CD4-positive, alpha-beta T cell treated with Interleukin-21 for 1 hour (primary cell): ENCODE data around the gene PLPP2.

Source experiments
- DNase-seq: peaks from one replicate; pipeline ENCODE4 v3.0.0-alpha.2; 2020

Gene PLPP2

GRCh38 chr19:313988-314815 lies 23.0 kb upstream of the PLPP2 start:
- no peak for DNase-seq

DNA sequence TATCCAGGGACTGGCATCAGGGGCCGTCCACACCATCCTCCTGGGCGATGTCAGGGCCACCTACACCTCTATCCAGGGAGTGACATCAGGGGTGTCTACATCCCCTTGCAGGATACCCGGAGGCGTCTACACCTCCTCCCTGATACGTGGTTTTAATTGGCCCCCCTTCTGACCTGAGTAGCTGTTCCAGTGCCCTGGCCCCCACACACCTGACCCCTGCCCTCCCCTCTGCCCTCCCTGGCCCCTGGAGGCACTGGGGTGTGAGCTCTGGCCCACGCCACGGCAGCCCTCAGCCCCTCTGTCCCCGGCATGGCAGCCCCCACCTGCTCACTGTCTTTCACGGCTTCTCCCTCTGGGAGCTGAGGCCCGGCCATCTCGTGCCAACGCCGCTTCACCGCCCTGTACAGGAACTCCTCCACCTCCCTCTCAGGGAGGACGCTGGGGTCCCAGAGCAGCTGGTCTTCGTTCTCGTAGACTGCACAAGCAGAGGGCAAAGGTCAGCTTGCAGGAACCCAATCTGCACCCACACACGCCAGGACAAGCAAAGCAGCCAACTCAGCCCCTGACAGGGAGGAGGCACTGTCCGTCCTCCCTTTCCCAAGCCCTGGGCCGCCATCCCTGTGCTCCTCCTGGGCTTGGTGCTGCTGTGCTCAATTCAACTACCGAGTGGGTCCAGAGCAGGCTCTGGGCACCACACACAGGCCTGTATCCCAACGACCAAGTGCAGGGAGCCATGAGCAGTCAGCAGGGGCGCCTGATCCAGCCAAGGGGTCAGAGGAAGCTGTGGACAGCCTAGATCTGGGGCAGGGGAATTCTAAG lies 22.2 kb upstream of the PLPP2 start:
- no peak for DNase-seq

DNA sequence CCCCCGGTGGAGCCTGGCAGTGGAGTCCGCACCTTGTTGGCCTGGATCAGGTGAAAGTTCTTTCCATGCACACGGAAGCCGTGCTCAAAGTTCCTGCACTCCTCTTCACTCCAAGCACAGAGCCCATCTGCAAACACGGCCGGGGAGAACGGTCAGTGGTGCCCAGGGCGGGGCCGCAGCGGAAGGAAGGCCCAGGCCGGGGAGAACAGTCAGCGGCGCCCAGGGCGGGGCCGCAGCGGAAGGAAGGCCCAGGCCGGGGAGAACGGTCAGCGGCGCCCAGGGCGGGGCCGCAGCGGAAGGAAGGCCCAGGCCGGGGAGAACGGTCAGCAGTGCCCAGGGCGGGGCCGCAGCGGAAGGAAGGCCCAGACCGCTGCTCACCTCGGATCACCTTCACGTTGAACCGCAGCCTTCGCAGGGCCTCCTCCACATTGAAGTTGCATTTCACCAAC lies 20.6 kb upstream of the PLPP2 start:
- DNase-seq, result no peak

- DNase-seq, result no peak
Observed at GRCh38 chr19:310781-311496, 19.7 kb upstream of the PLPP2 start.

DNA sequence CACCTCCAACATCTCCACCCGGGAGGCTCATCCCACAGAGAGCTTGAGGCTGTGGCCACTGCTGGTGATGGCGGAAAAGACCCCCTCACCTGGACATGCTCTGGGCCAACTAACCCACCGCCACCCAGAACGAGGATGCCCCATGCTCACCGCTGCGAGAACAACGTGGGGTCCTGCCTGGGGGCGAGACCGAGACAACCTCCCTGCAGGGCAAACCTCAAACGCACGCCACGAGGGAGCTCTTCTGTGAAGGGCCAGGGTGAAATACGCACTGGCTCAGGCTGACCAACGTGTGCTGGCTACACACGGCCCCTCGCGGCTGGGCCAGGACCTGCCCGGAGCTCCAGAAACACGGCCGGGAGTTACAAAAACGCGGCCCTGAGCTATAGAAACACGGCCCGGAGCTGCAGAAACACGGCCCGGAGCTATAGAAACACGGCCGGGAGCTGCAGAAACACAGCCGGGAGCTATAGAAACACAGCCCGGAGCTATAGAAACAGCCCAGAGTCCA lies 19.0 kb upstream of the PLPP2 start:
- no peak for DNase-seq

- DNase-seq, result no peak
Observed at GRCh38 chr19:309206-309565, 18.0 kb upstream of the PLPP2 start.

DNA sequence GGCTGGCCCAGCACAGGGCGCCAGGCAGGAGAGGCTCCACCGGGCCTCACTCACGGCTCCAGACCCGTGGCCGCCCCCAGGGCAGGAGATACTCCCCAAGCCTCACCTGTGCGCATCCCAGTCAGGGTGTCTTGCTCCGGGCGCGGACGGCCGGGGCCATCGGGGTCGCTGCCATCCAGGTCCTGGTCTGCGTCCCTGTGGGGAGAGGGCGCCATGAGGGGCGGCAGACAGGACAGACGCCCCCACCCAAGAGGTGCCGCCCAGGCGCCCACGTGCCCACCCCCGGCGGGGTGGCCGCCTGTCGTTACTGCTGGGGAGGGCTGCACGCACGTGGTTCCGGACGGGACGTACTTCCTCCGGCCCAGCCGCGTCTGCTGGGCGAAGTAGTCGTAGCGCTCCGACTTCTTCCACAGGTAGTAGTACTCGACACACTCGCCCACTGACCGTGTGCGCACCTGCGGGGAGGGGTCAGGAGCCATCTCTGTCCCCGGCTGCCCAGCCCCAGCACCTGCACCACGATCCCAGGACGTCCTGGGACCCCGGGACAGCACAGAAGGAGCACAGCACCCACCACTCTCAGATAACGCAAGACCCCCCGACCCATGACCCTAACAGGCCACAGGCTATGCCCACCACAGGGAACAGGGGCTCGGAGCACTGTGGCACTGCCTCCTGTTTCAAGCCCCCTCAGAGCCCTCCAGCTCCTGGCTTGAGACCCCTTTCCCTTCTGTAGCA lies 17.4 kb upstream of the PLPP2 start:
- DNase-seq, result no peak

DNA sequence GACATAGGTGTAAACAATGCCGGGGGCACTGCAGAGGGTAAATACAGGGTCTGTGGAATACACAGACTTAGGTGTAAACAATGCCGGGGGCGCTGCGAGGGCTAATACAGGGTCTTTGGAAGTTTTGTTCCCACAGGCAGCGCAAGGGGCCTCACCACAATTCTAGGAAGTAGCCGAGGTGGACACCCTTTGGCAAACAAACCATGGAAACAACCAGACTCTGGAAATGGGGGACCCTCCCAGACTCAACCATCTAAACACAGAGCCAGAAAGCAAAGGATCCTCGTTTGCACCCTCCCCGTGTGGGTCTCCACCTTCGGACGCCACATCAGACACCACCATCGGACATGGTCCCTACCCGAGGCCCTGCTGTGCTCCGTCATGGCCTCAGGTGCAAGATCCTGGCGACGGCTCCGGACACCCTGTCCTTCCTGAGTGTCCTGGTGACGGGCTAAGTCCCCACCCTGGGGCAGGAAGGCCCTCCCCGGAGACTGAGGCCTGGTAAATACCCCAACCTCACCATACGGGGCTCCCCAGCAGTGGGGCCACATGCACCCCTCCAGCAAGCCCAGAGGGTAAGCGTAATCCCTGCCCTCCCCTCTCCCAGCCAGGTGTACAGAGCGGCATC lies 16.7 kb upstream of the PLPP2 start:
- DNase-seq, result no peak

DNA sequence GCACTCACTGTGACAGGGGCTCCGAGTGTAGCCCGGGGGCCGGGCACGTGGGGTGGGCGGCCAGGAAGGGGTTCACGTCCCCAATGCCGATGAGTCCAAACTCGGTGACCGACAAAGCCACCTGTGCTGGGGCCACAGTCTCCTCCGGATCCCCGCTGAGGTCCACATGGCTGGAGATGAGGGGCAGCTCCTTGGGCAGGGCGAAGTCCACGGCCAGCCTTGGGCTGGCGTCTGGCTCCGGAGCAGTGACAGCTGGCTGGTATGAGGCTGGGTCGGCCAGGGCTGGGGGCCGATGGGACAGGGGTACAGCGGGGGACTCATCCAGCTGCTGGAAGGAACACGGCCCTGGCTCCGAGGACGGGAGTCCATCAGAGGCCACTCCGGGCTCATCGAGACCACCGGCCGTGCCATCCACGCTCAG lies 15.9 kb upstream of the PLPP2 start:
- DNase-seq, result no peak

- no peak for DNase-seq
Observed at GRCh38 chr19:306151-306900, 15.1 kb upstream of the PLPP2 start.

- DNase-seq, result no peak
Observed at GRCh38 chr19:305240-306150, 14.3 kb upstream of the PLPP2 start.

DNA sequence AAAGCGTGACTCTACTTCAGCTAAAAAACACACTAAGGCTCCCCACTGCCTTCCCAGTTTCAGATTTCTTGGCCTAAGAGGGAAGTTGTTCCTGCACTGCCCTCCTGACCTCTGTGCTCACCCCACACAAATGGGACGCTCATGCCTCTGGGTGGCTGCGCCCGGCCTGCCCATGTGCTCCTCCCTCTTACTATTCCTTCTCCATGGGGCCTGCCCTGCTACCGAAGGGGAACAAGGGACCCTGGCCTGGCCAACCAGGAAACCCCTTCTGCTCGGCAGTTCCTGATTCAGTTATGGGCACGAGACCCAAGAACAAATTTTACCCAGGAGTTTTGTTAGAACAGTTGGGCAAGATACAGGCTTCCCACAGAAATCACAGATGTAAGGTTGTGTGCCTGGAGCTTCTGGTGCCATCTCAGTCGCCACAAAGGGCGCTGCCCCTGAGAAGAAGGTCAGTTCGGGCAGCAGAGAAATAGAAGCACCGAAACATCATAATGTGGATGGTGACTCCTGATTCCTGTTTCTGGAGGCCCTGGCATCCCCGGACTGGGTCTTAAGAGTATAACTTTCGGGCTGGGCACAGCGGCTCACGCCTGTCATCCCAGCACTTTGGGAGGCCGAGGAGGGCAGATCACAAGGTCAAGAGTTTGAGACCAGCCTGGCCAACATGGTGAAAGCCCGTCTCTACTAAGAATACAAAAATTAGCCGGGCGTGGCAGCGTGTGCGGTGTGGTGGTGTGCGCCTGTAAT lies 5.4 kb upstream of the PLPP2 start:
- DNase-seq, result no peak

DNA sequence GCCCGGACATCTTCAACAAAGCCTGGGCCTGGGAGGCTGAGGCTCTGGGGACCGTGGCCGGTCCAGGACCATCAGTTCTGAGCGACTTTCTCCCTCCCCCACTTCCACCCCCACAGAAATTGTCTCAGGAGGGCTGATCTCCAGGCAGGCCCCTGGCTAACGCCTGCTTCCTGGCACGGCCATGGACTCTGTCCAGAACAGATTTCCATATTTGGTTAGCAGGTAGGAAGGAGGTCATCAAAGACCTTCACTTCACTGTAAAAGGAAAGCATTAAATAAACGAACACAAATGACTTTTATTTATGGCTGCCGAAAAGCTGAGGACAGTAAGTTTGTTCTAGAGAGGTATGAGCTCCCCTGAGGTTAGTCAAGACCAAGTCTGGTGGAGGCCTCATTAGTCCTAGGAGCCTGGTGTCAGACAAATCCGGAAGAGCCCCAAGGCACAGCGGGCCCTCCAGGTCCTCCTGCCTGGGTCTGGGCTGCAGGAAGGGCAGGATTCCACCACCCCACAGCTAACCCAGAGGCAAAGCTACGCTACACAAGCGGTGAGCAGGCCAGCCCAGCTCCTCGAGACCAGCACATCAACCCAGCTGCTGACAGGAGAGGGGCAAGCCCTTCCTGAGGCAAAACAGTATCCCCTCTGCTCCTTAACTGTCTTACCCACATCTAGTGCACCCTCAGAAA lies 4.6 kb upstream of the PLPP2 start:
- DNase-seq, result no peak

- peak; percentile 18 for DNase-seq
Observed at GRCh38 chr19:294946-295686, 3.9 kb upstream of the PLPP2 start.

GRCh38 chr19:294341-294945 lies 3.2 kb upstream of the PLPP2 start:
- DNase-seq, result no peak

DNA sequence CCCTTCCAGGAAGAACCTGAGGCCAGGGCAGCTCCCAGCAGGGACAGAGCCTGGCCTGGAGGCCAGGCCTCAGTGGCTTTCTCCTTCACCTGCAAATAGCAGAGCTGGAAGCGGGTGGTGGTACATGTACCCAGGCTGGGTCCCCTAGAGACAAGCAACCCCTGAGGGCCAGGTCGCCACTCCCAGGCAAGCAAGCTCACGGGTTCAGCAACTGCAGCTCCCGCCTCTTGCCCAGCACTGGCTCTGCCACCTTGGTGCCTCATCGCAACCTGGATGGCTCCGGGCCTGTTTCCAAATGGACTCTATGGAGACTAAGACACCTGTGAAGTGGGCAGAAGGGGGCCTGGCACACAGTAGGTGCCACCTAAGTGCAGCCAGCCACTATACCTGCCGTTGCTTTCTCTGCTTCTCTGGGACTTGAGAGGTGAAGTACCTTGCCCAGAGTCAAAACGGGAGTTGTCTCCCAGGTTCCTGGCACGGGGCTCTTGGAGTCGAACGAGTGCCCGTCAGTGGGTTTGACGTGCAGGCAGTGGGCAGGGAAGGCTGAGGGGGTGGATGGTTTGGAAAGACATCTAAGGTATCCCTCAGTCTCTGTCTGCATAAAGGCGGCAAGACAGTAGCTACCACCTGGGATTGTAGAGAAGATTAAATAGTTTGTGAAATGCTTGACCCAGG lies 2.4 kb upstream of the PLPP2 start:
- DNase-seq, result no peak

GRCh38 chr19:292951-293350 lies 1.7 kb upstream of the PLPP2 start:
- no peak for DNase-seq
